GM13977 (cell line): ENCODE measurements around the gene IPO4.

Experiments used
- DNase-seq: peaks from one replicate; pipeline ENCODE4 v3.0.0; 2012; ENCODE audit warnings: low spot score
- CTCF ChIP-seq: IDR thresholded peaks from 2 replicates; pipeline ENCODE4 v1.5.1; 2012; ENCODE audit warnings: mild to moderate bottlenecking, control low read depth; ENCODE audit not compliant: insufficient read depth; ENCODE audit errors: extremely low read depth, missing control alignments
- in situ Hi-C: fragments of 300-500 bp; cut with MboI; formaldehyde crosslinking; loops from one replicate; pipeline ENCODE4 v1.12.0; 2022; ENCODE audit warnings: low sequenced_read_pairs, low pct_unique_long_range_greater_than_20kb, mixed read lengths, inconsistent platforms; ENCODE audit not compliant: unreplicated experiment

The IPO4 gene

GRCh38 chr14:24184104-24184970 lies 4.3 kb downstream of the IPO4 start:
- in situ Hi-C loops = no loop called here
- no peak for TF ChIP-seq CTCF
- DNase-seq = no peak

GRCh38 chr14:24183014-24183481 lies 5.6 kb downstream of the IPO4 start:
- no peak for TF ChIP-seq CTCF
- in situ Hi-C loops = no loop called here
- no peak for DNase-seq

- in situ Hi-C loops = no loop called here
- TF ChIP-seq CTCF = no peak
- DNase-seq = no peak
Measured at GRCh38 chr14:24182110-24182882, 6.3 kb downstream of the IPO4 start.

GRCh38 chr14:24181371-24182077 lies 7.1 kb downstream of the IPO4 start:
- in situ Hi-C loops = no loop called here
- DNase-seq = no peak
- no peak for TF ChIP-seq CTCF

- no peak for TF ChIP-seq CTCF
- DNase-seq = no peak
- in situ Hi-C loops = no loop called here
Measured at GRCh38 chr14:24179961-24180796, 8.4 kb downstream of the IPO4 start.
